Endothelial cell of umbilical vein (primary cell): ENCODE data around the gene TRIM62. TPM values are rescaled to one million over a fixed set of nuclear protein-coding genes. Genes with fewer than 3 reads are reported as not detected.

Experiments used
- BruUV-seq: library from RNA; stranded (reverse); fragments of 400-500 nt; replicated peaks from 2 replicates; lab custom pipeline; 2021; lab: Mats Ljungman, UMichigan
- CTCF ChIA-PET: fragments of 300-600, 350-600 bp; sonication (Branson Sonifier 250); formaldehyde crosslinking; loops from one replicate; lab custom pipeline; 2021; ENCODE audit warnings: antibody characterized with exemption, inconsistent platforms; lab: Charles Lee
- POLR2A ChIA-PET: fragments of 300-600, 350-600 bp; sonication (Branson Sonifier 250); formaldehyde crosslinking; loops from one replicate; lab custom pipeline; 2021; ENCODE audit warnings: antibody characterized with exemption, inconsistent platforms; lab: Charles Lee
- DNase-seq: peaks from one replicate; pipeline ENCODE4 v3.0.0-alpha.2; 2011; ENCODE audit warnings: low read depth, low spot score
- FAIRE-seq: peaks from 2 replicates; lab custom pipeline; 2011; peaks lifted over from hg19 to GRCh38; lab: Jason Lieb, UNC
- H2AFZ ChIP-seq: 2 replicates; pipeline ENCODE4 v1.6.0; 2012; ENCODE audit warnings: low read depth, low read length, control low read depth, inconsistent platforms
- H3K27ac ChIP-seq: 2 replicates; pipeline ENCODE4 v1.5.1; 2011; ENCODE audit warnings: low read depth, mild to moderate bottlenecking, control low read depth, low read length, moderate library complexity; ENCODE audit not compliant: insufficient read depth
- H3K27me3 ChIP-seq, 2 experiments: 2 replicates each; pipeline versions ENCODE4 v1.6.0 to v1.6.1; 2011; ENCODE audit warnings: low read length in 2 of 2, mixed read lengths in 1 of 2; ENCODE audit not compliant: control insufficient read depth in 2 of 2, insufficient read depth in 2 of 2
- H3K36me3 ChIP-seq, 2 experiments: 2 replicates in 1 of 2; 3 replicates in 1 of 2; pipeline ENCODE4 v1.5.1; 2011; ENCODE audit warnings: low read length in 2 of 2, mild to moderate bottlenecking in 1 of 2, moderate library complexity in 1 of 2; ENCODE audit not compliant: control insufficient read depth in 2 of 2, insufficient read depth in 2 of 2; ENCODE audit errors: extremely low read depth in 1 of 2
- H3K4me1 ChIP-seq: 3 replicates; pipeline ENCODE4 v1.5.1; 2011; ENCODE audit warnings: mild to moderate bottlenecking, low read length; ENCODE audit not compliant: control insufficient read depth, insufficient read depth; ENCODE audit errors: extremely low read depth
- H3K4me2 ChIP-seq: 2 replicates; pipeline ENCODE4 v1.6.1; 2011; ENCODE audit warnings: low read length, control low read depth, mixed read lengths; ENCODE audit not compliant: insufficient read depth
- H3K4me3 ChIP-seq, 3 experiments: fragments of 200-600 bp in 1 of 3; sonication (generic), shearing (Covaris generic) in 1 of 3; replicated peaks in 1 of 3; 2 replicates each; pipeline ENCODE4 v1.5.1; 2011 to 2016; ENCODE audit warnings: control low read depth in 3 of 3, low read length in 3 of 3, mild to moderate bottlenecking in 2 of 3, inconsistent platforms in 1 of 3, low read depth in 1 of 3, moderate library complexity in 1 of 3; ENCODE audit not compliant: insufficient read depth in 1 of 3
- H3K79me2 ChIP-seq: 2 replicates; pipeline ENCODE4 v1.6.0; 2012; ENCODE audit warnings: low read length, inconsistent platforms; ENCODE audit not compliant: control insufficient read depth, insufficient read depth
- H3K9ac ChIP-seq: replicated peaks from 2 replicates; pipeline ENCODE3; 2011; ENCODE audit warnings: low read length, control low read depth; ENCODE audit not compliant: insufficient read depth; ENCODE audit errors: extremely low read depth
- H3K9me1 ChIP-seq: replicated peaks from 3 replicates; pipeline ENCODE4 v1.6.0; 2011; ENCODE audit warnings: mild to moderate bottlenecking, low read length; ENCODE audit not compliant: control insufficient read depth, insufficient read depth; ENCODE audit errors: extremely low read depth
- H3K9me3 ChIP-seq: replicated peaks from 2 replicates; pipeline ENCODE4 v1.5.1; 2012; ENCODE audit warnings: low read length, inconsistent platforms; ENCODE audit not compliant: control insufficient read depth, insufficient read depth
- H4K20me1 ChIP-seq: replicated peaks from 2 replicates; pipeline ENCODE3; 2011; ENCODE audit warnings: mild to moderate bottlenecking, low read length; ENCODE audit not compliant: control insufficient read depth, insufficient read depth; ENCODE audit errors: extremely low read depth
- EZH2 ChIP-seq: IDR thresholded peaks from 2 replicates; pipeline ENCODE4 v1.6.1; 2012; ENCODE audit warnings: borderline replicate concordance, low read depth, mild to moderate bottlenecking, moderate library complexity, low read length, inconsistent platforms; ENCODE audit not compliant: severe bottlenecking
- FOS ChIP-seq: IDR thresholded peaks from 2 replicates; pipeline ENCODE4 v1.6.1; 2011; ENCODE audit warnings: mild to moderate bottlenecking, low read length, moderate library complexity, borderline replicate concordance; ENCODE audit not compliant: insufficient read depth
- GATA2 ChIP-seq: IDR thresholded peaks from 2 replicates; pipeline ENCODE4 v1.7.0; 2011; ENCODE audit warnings: low read depth, mild to moderate bottlenecking, moderate library complexity, mixed read lengths, low read length; ENCODE audit not compliant: insufficient read length, insufficient read depth
- JUN ChIP-seq: IDR thresholded peaks from 2 replicates; pipeline ENCODE4 v1.6.1; 2011; ENCODE audit warnings: borderline replicate concordance, low read depth; ENCODE audit not compliant: insufficient read length, insufficient read depth
- MYC ChIP-seq: IDR thresholded peaks from one replicate; pipeline ENCODE4 v1.6.1; 2011; ENCODE audit warnings: mild to moderate bottlenecking, low read depth, low read length
- POLR2A ChIP-seq: IDR thresholded peaks from 2 replicates; pipeline ENCODE4 v1.6.1; 2012; ENCODE audit warnings: low read depth, mild to moderate bottlenecking, control low read depth, low read length
- POLR2AphosphoS5 ChIP-seq: IDR thresholded peaks from 2 replicates; pipeline ENCODE4 v1.6.1; 2012; ENCODE audit warnings: low read depth, mild to moderate bottlenecking, control low read depth, low read length, moderate library complexity; ENCODE audit not compliant: insufficient read depth
- dilution Hi-C: fragments of 300-500 bp; cut with MboI; formaldehyde crosslinking; loops from one replicate; pipeline ENCODE4 v1.15.0; 2019; ENCODE audit warnings: low sequenced_read_pairs; ENCODE audit not compliant: extremely low pct_ligation_motif_present
- intact Hi-C: fragments of 100-400 bp; cut with micrococcal nuclease; formaldehyde crosslinking; loops from one replicate; pipeline ENCODE4 v1.10.0; 2022
- polyA plus RNA-seq, 4 experiments: library from polyadenylated mRNA; depleted of rRNA in 3 of 4; stranded (reverse) in 3 of 4; unstranded in 1 of 4; fragments of >200 nt; gene quantifications; 2 replicates each; pipeline versions ENCODE4 v1.2.1 to v1.2.3, GENCODE V29; 2011 to 2012; ENCODE audit warnings: missing spikeins in 1 of 4
- total RNA-seq: library from RNA; stranded (reverse); gene quantifications from 2 replicates; pipeline ENCODE4 v1.2.3, GENCODE V29; 2021
- TF ChIP-seq, protein P1 (sequence below), 2 donors: IDR thresholded peaks; 1 replicate in 1 of 2; 2 replicates in 1 of 2; pipeline ENCODE4 v1.5.1; 2011; ENCODE audit warnings: low read length in 2 of 2, mild to moderate bottlenecking in 2 of 2, moderate library complexity in 2 of 2, control low read depth in 1 of 2, inconsistent platforms in 1 of 2, low read depth in 1 of 2; ENCODE audit not compliant: insufficient read depth in 1 of 2; ENCODE audit errors: extremely low read depth in 1 of 2
- TF ChIP-seq, protein P2 (sequence below): IDR thresholded peaks from 2 replicates; pipeline ENCODE4 v1.6.1; 2011; ENCODE audit not compliant: insufficient read depth, insufficient read length

The TRIM62 gene
- total and polyA plus RNA-seq, 2 donors (not counting 3 experiments of a cell fraction or from before 2014, with no cell fraction given), result 8.3 to 9.3 TPM

DNA sequence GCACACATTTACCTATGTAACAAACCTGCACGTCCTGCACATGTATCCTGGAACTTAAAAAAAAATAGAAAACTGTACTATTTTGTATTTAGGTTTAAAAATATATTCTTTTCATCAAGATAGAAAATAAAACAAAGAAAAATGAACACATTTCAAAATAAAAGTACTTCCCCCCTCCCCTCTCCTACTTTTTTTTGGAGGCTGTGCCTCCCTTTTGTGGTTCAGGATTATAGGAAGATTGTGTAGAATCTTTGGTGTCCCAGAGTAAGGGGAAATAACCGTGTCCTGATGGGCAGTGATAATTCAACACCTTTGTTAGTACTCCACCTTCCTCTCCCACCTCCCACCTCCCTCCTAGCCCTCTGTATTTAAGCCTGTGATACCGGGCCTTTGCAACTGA is 40.1 kb downstream of the TRIM62 start:
- Histone ChIP-seq H3K79me2 (no peaks in the 10 kb centered on the region), H3K36me3 (peaks cover 0 to 18% of the 10 kb centered on the region in 2 experiments), H3K27ac (no peak overlapping the region), H3K9ac (no peak overlapping the region), H3K4me2 (no peak overlapping the region), H3K4me1 (no peaks in the 10 kb centered on the region), H2AFZ (no peak overlapping the region), H3K9me1 (no peaks in the 10 kb centered on the region), H3K27me3 (peaks cover 0 to 2% of the 10 kb centered on the region in 2 experiments), H3K4me3 (no peak overlapping the region), H3K9me3 (no peaks in the 10 kb centered on the region), H4K20me1 (no peaks in the 10 kb centered on the region)
- FAIRE-seq (no peak), DNase-seq (no peak)
- TF ChIP-seq EZH2, result no peak
- TF ChIP-seq POLR2AphosphoS5, result no peak
- no peak for TF ChIP-seq MYC
- TF ChIP-seq, protein P1, sequence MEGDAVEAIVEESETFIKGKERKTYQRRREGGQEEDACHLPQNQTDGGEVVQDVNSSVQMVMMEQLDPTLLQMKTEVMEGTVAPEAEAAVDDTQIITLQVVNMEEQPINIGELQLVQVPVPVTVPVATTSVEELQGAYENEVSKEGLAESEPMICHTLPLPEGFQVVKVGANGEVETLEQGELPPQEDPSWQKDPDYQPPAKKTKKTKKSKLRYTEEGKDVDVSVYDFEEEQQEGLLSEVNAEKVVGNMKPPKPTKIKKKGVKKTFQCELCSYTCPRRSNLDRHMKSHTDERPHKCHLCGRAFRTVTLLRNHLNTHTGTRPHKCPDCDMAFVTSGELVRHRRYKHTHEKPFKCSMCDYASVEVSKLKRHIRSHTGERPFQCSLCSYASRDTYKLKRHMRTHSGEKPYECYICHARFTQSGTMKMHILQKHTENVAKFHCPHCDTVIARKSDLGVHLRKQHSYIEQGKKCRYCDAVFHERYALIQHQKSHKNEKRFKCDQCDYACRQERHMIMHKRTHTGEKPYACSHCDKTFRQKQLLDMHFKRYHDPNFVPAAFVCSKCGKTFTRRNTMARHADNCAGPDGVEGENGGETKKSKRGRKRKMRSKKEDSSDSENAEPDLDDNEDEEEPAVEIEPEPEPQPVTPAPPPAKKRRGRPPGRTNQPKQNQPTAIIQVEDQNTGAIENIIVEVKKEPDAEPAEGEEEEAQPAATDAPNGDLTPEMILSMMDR (IDR thresholded peaks at IDR 0.05; ENCODE audit: extremely low read depth in 1 of 2, insufficient read depth in 1 of 2, low read depth in 1 of 2, low read length in 2 of 2), result no peak
- TF ChIP-seq GATA2, result no peak
- no peak for TF ChIP-seq FOS
- TF ChIP-seq, protein P2, sequence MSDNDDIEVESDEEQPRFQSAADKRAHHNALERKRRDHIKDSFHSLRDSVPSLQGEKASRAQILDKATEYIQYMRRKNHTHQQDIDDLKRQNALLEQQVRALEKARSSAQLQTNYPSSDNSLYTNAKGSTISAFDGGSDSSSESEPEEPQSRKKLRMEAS, result no peak
- no peak for TF ChIP-seq JUN
- no peak for TF ChIP-seq POLR2A
- dilution Hi-C loops, result no loop called here
- ChIA-PET CTCF (interaction anchor here (0.8 kb wide), 1 partner anchor 15 kb away, joined by 3 read pairs; no protein-coding TSS in a partner anchor), POLR2A (no interaction called here)
- intact Hi-C loops, result no loop called here
- BruUV-seq, result no TSS peak
